HEK293 (cell line): Measurements from ENCODE around the gene ISX.
A peak's percentile ranks its signal among the peaks of the same experiment; 100 is the strongest.

Experiments used
- CTCF ChIA-PET: fragments of 350-600 bp; formaldehyde crosslinking; extraction: SDS; loops from one replicate; lab custom pipeline; 2021; ENCODE audit warnings: antibody characterized with exemption; lab: Yijun Ruan, JAX
- POLR2A ChIA-PET: fragments of 300-600 bp; formaldehyde crosslinking; extraction: SDS; loops from one replicate; lab custom pipeline; 2020; ENCODE audit warnings: antibody characterized with exemption, inconsistent platforms; lab: Yijun Ruan, JAX
- H3K27ac ChIP-seq: fragments of 200-500 bp; sonication (Bioruptor generic); 2 replicates; pipeline ENCODE4 v1.5.1; 2014; ENCODE audit warnings: low read depth, low read length, control low read depth, inconsistent platforms; ENCODE audit errors: extremely low read depth
- H3K36me3 ChIP-seq, 2 experiments: fragments of 200-500 bp in 1 of 2; sonication (Bioruptor generic) in 1 of 2; 1 replicate in 1 of 2; 2 replicates in 1 of 2; pipeline ENCODE4 v1.5.1; 2014 to 2017; ENCODE audit warnings: inconsistent platforms in 2 of 2, low read length in 2 of 2; ENCODE audit not compliant: control insufficient read depth in 2 of 2, insufficient read depth in 1 of 2
- H3K4me1 ChIP-seq: fragments of 200-500 bp; sonication (Bioruptor generic); 2 replicates; pipeline ENCODE4 v1.5.1; 2014; ENCODE audit warnings: mild to moderate bottlenecking, low read length, inconsistent platforms; ENCODE audit not compliant: control insufficient read depth, insufficient read depth
- H3K4me3 ChIP-seq: 2 replicates; pipeline ENCODE4 v1.5.1; 2011; ENCODE audit warnings: low read depth, mild to moderate bottlenecking, control low read depth, low read length, moderate library complexity
- H3K9me3 ChIP-seq: fragments of 200-500 bp; sonication (Bioruptor generic); 2 replicates; pipeline ENCODE4 v1.5.1; 2014; ENCODE audit warnings: low read depth, low read length, inconsistent platforms; ENCODE audit not compliant: control insufficient read depth, insufficient read depth
- BCL11B ChIP-seq: fragments of 450-650 bp; formaldehyde crosslinking; IDR thresholded peaks from 2 replicates; pipeline ENCODE4 v1.5.1; 2016; ENCODE audit warnings: low read depth, missing biosample characterization, missing genetic modification characterization
- KLF7 ChIP-seq: fragments of 450-650 bp; formaldehyde crosslinking; IDR thresholded peaks from 2 replicates; pipeline ENCODE4 v1.5.1; 2016; ENCODE audit warnings: missing biosample characterization, missing genetic modification characterization, borderline replicate concordance
- OVOL3 ChIP-seq: fragments of 450-650 bp; formaldehyde crosslinking; IDR thresholded peaks from 2 replicates; pipeline ENCODE4 v1.5.1; 2016; ENCODE audit warnings: missing biosample characterization, missing genetic modification characterization
- SP2 ChIP-seq: fragments of 450-650 bp; formaldehyde crosslinking; IDR thresholded peaks from 2 replicates; pipeline ENCODE4 v1.5.1; 2016; ENCODE audit warnings: missing biosample characterization, missing genetic modification characterization
- ZFP69B ChIP-seq: fragments of 450-650 bp; formaldehyde crosslinking; IDR thresholded peaks from 2 replicates; pipeline ENCODE4 v1.5.1; 2016; ENCODE audit warnings: missing biosample characterization, missing genetic modification characterization
- ZNF169 ChIP-seq: fragments of 450-650 bp; formaldehyde crosslinking; IDR thresholded peaks from 2 replicates; pipeline ENCODE4 v1.5.1; 2016; ENCODE audit warnings: missing biosample characterization, missing genetic modification characterization
- ZNF24 ChIP-seq: fragments of 450-650 bp; formaldehyde crosslinking; IDR thresholded peaks from 2 replicates; pipeline ENCODE4 v1.5.1; 2016; ENCODE audit warnings: missing biosample characterization, missing genetic modification characterization
- ZNF266 ChIP-seq: fragments of 450-650 bp; formaldehyde crosslinking; IDR thresholded peaks from 2 replicates; pipeline ENCODE4 v1.5.1; 2016; ENCODE audit warnings: missing biosample characterization, missing genetic modification characterization, low read depth
- ZNF521 ChIP-seq: fragments of 450-650 bp; formaldehyde crosslinking; IDR thresholded peaks from 2 replicates; pipeline ENCODE4 v1.5.1; 2017; ENCODE audit warnings: missing biosample characterization, mild to moderate bottlenecking, missing genetic modification characterization
- ZNF530 ChIP-seq: fragments of 450-650 bp; formaldehyde crosslinking; IDR thresholded peaks from 2 replicates; pipeline ENCODE4 v1.5.1; 2016; ENCODE audit warnings: low read depth, missing biosample characterization, missing genetic modification characterization
- ZNF623 ChIP-seq: fragments of 450-650 bp; formaldehyde crosslinking; IDR thresholded peaks from 2 replicates; pipeline ENCODE4 v1.5.1; 2016; ENCODE audit warnings: missing biosample characterization, missing genetic modification characterization
- ZNF654 ChIP-seq: fragments of 450-650 bp; formaldehyde crosslinking; IDR thresholded peaks from 2 replicates; pipeline ENCODE4 v1.5.1; 2016; ENCODE audit warnings: low read depth, missing biosample characterization, missing genetic modification characterization
- ZNF664 ChIP-seq: fragments of 450-650 bp; formaldehyde crosslinking; IDR thresholded peaks from 2 replicates; pipeline ENCODE4 v1.5.1; 2016; ENCODE audit warnings: missing biosample characterization, missing genetic modification characterization
- ZNF837 ChIP-seq: fragments of 450-650 bp; formaldehyde crosslinking; IDR thresholded peaks from 2 replicates; pipeline ENCODE4 v1.5.1; 2016; ENCODE audit warnings: missing biosample characterization, missing genetic modification characterization
- TF ChIP-seq, protein P1 (sequence below): fragments of 450-650 bp; formaldehyde crosslinking; IDR thresholded peaks from 2 replicates; pipeline ENCODE4 v1.5.1; 2016; ENCODE audit warnings: missing biosample characterization, missing genetic modification characterization, low read depth
- TF ChIP-seq, protein P2 (sequence below): fragments of 450-650 bp; formaldehyde crosslinking; IDR thresholded peaks from 2 replicates; pipeline ENCODE4 v1.5.1; 2016; ENCODE audit warnings: missing biosample characterization, missing genetic modification characterization, borderline replicate concordance
- TF ChIP-seq, protein P3 (sequence below): fragments of 450-650 bp; formaldehyde crosslinking; IDR thresholded peaks from 2 replicates; pipeline ENCODE4 v1.5.1; 2016; ENCODE audit warnings: missing biosample characterization, missing genetic modification characterization

ISX gene

DNA sequence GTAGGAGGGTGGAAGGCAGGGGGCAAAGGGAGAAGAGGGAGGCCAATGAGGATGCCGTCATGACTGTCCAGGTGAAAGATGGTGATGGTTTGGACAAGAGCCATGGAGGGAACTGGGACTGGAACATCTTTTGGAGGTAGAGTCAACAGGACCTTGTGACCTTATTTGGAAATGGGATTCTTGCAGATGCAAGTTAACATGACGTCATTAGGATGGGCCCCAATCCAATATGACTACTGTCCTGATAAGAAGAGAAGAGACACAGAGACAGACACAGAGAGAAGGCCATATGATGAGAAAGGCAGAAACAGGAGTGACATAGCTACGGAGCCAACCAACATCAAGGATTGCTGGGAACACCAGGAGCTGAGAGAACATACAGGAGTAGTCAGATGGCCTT lies 31.0 kb upstream of the ISX start:
- ChIA-PET CTCF (interaction anchor here (1.5 to 2.1 kb wide), 4 partner anchors 10 to 197 kb away, joined by 5 to 15 read pairs (median 8); no protein-coding TSS in a partner anchor), POLR2A (no interaction called here)
- no peaks in the 10 kb centered on the region for H3K9me3 ChIP-seq
- H3K36me3 ChIP-seq = no peaks in the 10 kb centered on the region
- H3K4me3 ChIP-seq = no peak overlapping the region
- H3K4me1 ChIP-seq = no peaks in the 10 kb centered on the region
- TF ChIP-seq, protein P1, sequence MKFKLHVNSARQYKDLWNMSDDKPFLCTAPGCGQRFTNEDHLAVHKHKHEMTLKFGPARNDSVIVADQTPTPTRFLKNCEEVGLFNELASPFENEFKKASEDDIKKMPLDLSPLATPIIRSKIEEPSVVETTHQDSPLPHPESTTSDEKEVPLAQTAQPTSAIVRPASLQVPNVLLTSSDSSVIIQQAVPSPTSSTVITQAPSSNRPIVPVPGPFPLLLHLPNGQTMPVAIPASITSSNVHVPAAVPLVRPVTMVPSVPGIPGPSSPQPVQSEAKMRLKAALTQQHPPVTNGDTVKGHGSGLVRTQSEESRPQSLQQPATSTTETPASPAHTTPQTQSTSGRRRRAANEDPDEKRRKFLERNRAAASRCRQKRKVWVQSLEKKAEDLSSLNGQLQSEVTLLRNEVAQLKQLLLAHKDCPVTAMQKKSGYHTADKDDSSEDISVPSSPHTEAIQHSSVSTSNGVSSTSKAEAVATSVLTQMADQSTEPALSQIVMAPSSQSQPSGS (tag by site-specific recombination) = peak; percentile 88
- no peak for TF ChIP-seq ZNF266 (tag by site-specific recombination)
- TF ChIP-seq SP2 (tag by site-specific recombination) = no peak
- no peak for TF ChIP-seq ZFP69B (tag by site-specific recombination)
- no peak overlapping the region for H3K27ac ChIP-seq

DNA sequence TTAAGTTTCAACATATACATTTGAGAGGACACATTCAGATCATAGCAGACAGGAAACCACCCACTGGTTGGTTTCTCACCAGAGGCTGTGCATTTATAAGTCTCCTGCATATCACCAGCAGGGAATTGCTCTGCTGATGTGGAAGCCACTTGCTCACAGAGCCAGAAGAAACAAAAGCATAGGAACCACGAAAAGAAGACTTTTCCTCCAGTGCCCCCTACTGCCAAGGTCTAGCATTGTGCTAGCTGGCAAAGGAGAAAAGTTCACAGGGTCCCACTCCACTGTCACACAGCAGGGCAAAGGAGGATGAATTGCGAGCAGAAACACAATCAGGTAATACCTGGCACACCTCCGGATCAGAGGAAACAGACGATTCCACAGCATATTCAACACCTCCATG lies 28.9 kb upstream of the ISX start:
- TF ChIP-seq ZNF654 (tag by site-specific recombination) = peak; percentile 25
- no peak for TF ChIP-seq ZNF623 (tag by site-specific recombination)
- no peaks in the 10 kb centered on the region for H3K9me3 ChIP-seq
- H3K27ac ChIP-seq = no peak overlapping the region
- H3K4me1 ChIP-seq = no peaks in the 10 kb centered on the region
- POLR2A ChIA-PET = no interaction called here
- no peaks in the 10 kb centered on the region for H3K36me3 ChIP-seq
- no peak overlapping the region for H3K4me3 ChIP-seq
- CTCF ChIA-PET = interaction anchor here (0.6 to 2.2 kb wide), 3 partner anchors 114 to 559 kb away, joined by 3 to 6 read pairs (median 3); no protein-coding TSS in a partner anchor

DNA sequence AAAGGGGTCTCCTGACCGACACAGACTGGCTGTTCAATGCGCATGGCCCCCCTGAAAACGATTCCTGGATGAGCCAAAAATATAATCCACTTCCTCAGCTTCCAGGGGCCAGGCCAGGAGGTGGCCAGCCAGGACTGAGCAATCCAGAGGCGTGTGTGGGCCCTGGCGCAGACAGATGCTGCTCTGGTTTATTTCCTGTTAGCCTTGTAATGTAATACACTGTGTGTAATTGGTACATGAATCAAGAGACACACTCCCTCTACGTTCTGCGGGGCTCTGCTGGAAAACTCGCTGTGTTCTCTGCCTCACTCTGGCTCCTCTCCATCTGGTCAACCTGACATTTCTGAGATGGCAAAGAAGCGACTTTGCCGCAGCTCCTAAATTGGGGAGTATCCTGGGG lies 26.3 kb upstream of the ISX start:
- CTCF ChIA-PET = interaction anchor here (0.7 kb wide), 1 partner anchor 19 kb away, joined by 4 read pairs; no protein-coding TSS in a partner anchor
- Histone ChIP-seq H3K9me3 (no peaks in the 10 kb centered on the region), H3K36me3 (no peaks in the 10 kb centered on the region), H3K4me3 (no peak overlapping the region), H3K27ac (no peak overlapping the region), H3K4me1 (no peaks in the 10 kb centered on the region)
- no peak for TF ChIP-seq ZNF521
- no peak for TF ChIP-seq ZNF837 (tag by site-specific recombination)
- TF ChIP-seq ZNF664 (tag by site-specific recombination) = no peak
- TF ChIP-seq ZNF24 = no peak
- TF ChIP-seq OVOL3 = no peak
- TF ChIP-seq BCL11B (tag by site-specific recombination) = no peak
- TF ChIP-seq, protein P2, sequence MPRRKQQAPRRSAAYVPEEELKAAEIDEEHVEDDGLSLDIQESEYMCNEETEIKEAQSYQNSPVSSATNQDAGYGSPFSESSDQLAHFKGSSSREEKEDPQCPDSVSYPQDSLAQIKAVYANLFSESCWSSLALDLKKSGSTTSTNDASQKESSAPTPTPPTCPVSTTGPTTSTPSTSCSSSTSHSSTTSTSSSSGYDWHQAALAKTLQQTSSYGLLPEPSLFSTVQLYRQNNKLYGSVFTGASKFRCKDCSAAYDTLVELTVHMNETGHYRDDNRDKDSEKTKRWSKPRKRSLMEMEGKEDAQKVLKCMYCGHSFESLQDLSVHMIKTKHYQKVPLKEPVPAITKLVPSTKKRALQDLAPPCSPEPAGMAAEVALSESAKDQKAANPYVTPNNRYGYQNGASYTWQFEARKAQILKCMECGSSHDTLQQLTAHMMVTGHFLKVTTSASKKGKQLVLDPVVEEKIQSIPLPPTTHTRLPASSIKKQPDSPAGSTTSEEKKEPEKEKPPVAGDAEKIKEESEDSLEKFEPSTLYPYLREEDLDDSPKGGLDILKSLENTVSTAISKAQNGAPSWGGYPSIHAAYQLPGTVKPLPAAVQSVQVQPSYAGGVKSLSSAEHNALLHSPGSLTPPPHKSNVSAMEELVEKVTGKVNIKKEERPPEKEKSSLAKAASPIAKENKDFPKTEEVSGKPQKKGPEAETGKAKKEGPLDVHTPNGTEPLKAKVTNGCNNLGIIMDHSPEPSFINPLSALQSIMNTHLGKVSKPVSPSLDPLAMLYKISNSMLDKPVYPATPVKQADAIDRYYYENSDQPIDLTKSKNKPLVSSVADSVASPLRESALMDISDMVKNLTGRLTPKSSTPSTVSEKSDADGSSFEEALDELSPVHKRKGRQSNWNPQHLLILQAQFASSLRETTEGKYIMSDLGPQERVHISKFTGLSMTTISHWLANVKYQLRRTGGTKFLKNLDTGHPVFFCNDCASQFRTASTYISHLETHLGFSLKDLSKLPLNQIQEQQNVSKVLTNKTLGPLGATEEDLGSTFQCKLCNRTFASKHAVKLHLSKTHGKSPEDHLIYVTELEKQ (tag by site-specific recombination) = no peak
- TF ChIP-seq, protein P3, sequence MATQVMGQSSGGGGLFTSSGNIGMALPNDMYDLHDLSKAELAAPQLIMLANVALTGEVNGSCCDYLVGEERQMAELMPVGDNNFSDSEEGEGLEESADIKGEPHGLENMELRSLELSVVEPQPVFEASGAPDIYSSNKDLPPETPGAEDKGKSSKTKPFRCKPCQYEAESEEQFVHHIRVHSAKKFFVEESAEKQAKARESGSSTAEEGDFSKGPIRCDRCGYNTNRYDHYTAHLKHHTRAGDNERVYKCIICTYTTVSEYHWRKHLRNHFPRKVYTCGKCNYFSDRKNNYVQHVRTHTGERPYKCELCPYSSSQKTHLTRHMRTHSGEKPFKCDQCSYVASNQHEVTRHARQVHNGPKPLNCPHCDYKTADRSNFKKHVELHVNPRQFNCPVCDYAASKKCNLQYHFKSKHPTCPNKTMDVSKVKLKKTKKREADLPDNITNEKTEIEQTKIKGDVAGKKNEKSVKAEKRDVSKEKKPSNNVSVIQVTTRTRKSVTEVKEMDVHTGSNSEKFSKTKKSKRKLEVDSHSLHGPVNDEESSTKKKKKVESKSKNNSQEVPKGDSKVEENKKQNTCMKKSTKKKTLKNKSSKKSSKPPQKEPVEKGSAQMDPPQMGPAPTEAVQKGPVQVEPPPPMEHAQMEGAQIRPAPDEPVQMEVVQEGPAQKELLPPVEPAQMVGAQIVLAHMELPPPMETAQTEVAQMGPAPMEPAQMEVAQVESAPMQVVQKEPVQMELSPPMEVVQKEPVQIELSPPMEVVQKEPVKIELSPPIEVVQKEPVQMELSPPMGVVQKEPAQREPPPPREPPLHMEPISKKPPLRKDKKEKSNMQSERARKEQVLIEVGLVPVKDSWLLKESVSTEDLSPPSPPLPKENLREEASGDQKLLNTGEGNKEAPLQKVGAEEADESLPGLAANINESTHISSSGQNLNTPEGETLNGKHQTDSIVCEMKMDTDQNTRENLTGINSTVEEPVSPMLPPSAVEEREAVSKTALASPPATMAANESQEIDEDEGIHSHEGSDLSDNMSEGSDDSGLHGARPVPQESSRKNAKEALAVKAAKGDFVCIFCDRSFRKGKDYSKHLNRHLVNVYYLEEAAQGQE (tag by site-specific recombination) = no peak
- no peak for TF ChIP-seq ZNF169 (tag by site-specific recombination)
- no peak for TF ChIP-seq ZNF530
- no peak for TF ChIP-seq KLF7 (tag by site-specific recombination)
- POLR2A ChIA-PET = no interaction called here
